Brain microvascular endothelial cell (primary cell): ENCODE data around the gene METTL1.

ENCODE experiments used
- DNase-seq: peaks from one replicate; pipeline ENCODE4 v3.0.0-alpha.2; 2020
- H3K27ac ChIP-seq: fragments of 250-450 bp; sonication (Bioruptor Pico); 2 replicates; pipeline ENCODE4 v1.5.1; 2020; ENCODE audit warnings: mild to moderate bottlenecking, moderate library complexity
- H3K27me3 ChIP-seq: fragments of 250-450 bp; sonication (Bioruptor Pico); replicated peaks from 2 replicates; pipeline ENCODE4 v1.5.1; 2020; ENCODE audit warnings: mild to moderate bottlenecking
- H3K36me3 ChIP-seq: fragments of 250-450 bp; sonication (Bioruptor Pico); replicated peaks from 2 replicates; pipeline ENCODE4 v1.5.1; 2020; ENCODE audit warnings: mild to moderate bottlenecking
- H3K4me3 ChIP-seq: 2 replicates; pipeline ENCODE4 v1.5.1; 2011; ENCODE audit warnings: low read depth, mild to moderate bottlenecking, control low read depth, low read length, moderate library complexity
- CTCF ChIP-seq: IDR thresholded peaks from 2 replicates; pipeline ENCODE4 v1.5.1; 2011; ENCODE audit warnings: low read depth, mild to moderate bottlenecking, moderate library complexity, low read length, control low read depth, inconsistent platforms; ENCODE audit errors: missing control alignments
- in situ Hi-C: cut with HindIII; loops from 2 replicates; pipeline ENCODE4 v1.10.0; 2017; ENCODE audit warnings: low sequenced_read_pairs, low pct_ligation_motif_present

Gene METTL1

GRCh38 chr12:57769594-57769993 lies 2.3 kb downstream of the METTL1 start:
- Histone ChIP-seq H3K27me3 (peaks cover 18% of the 10 kb centered on the region), H3K36me3 (peaks cover 10% of the 10 kb centered on the region), H3K4me3 (no peak overlapping the region), H3K27ac (no peak overlapping the region)
- no peak for DNase-seq
- no peak for TF ChIP-seq CTCF
- in situ Hi-C loops = no loop called here

GRCh38 chr12:57767876-57768275 lies 4.0 kb downstream of the METTL1 start:
- H3K27ac ChIP-seq = no peak overlapping the region
- peaks cover 27% of the 10 kb centered on the region for H3K27me3 ChIP-seq
- H3K36me3 ChIP-seq = peaks cover 10% of the 10 kb centered on the region
- TF ChIP-seq CTCF = no peak
- in situ Hi-C loops = no loop called here
- no peak overlapping the region for H3K4me3 ChIP-seq
- no peak for DNase-seq

GRCh38 chr12:57767305-57767698 lies 4.6 kb downstream of the METTL1 start:
- in situ Hi-C loops = no loop called here
- TF ChIP-seq CTCF = no peak
- DNase-seq = no peak
- Histone ChIP-seq H3K4me3 (no peak overlapping the region), H3K36me3 (peaks cover 10% of the 10 kb centered on the region), H3K27me3 (peaks cover 27% of the 10 kb centered on the region), H3K27ac (no peak overlapping the region)

- Histone ChIP-seq H3K27ac (no peak within 1 kb of the TSS), H3K36me3 (peaks cover 10% of the 10 kb centered on the region), H3K4me3 (peak within 1 kb of the TSS; percentile 31), H3K27me3 (peaks cover 27% of the 10 kb centered on the region)
- no peak for TF ChIP-seq CTCF
- DNase-seq = no peak
- in situ Hi-C loops = no loop called here
Observed at GRCh38 chr12:57766464-57767304, 5.2 kb downstream of the METTL1 start, which contains the start of gene CYP27B1. TSS of gene CYP27B1 (minus strand) at chr12:57767078. CDS start at chr12:57767041, 37 bp downstream.

- in situ Hi-C loops = no loop called here
- Histone ChIP-seq H3K36me3 (peaks cover 10% of the 10 kb centered on the region), H3K4me3 (peak overlapping the region; percentile 31), H3K27ac (no peak overlapping the region), H3K27me3 (peaks cover 27% of the 10 kb centered on the region)
- no peak for TF ChIP-seq CTCF
- DNase-seq = no peak
Observed at GRCh38 chr12:57765698-57766463, 6.0 kb downstream of the METTL1 start.
